MG63 (cell line): ENCODE results near the gene PIK3CD. TPM values are rescaled to one million over a fixed set of nuclear protein-coding genes. Genes with fewer than 3 reads are reported as not detected.
"Not testable (repeated sequence)": the region's sequence is repeated elsewhere in the genome, so short reads cannot be mapped to it uniquely, and the experiment has no call there.

ENCODE experiments used
- DNase-seq: peaks from one replicate; pipeline ENCODE4 v3.0.0-alpha.2; 2020
- H3K27me3 ChIP-seq: fragments of 250-450 bp; sonication (Bioruptor Pico); 2 replicates; pipeline ENCODE4 v1.5.1; 2020; ENCODE audit warnings: mild to moderate bottlenecking, moderate library complexity
- H3K36me3 ChIP-seq: fragments of 250-450 bp; sonication (Bioruptor Pico); 2 replicates; pipeline ENCODE4 v1.5.1; 2020; ENCODE audit warnings: mild to moderate bottlenecking, moderate library complexity
- H3K4me3 ChIP-seq: fragments of 250-450 bp; sonication (Bioruptor Pico); 2 replicates; pipeline ENCODE4 v1.5.1; 2020; ENCODE audit warnings: mild to moderate bottlenecking, moderate library complexity
- H3K9me3 ChIP-seq: fragments of 250-450 bp; sonication (Bioruptor Pico); 2 replicates; pipeline ENCODE4 v1.5.1; 2020; ENCODE audit warnings: mild to moderate bottlenecking, moderate library complexity
- total RNA-seq: library from RNA; depleted of rRNA; stranded (reverse); fragments of >200 nt; shearing (Covaris generic); gene quantifications from 2 replicates; pipeline ENCODE4 v1.2.3, GENCODE V29; 2014; ENCODE audit warnings: low replicate concordance

The PIK3CD gene
- total RNA-seq, 1 experiment from 2014 or later = 2.9 TPM

GRCh38 chr1:9613625-9614299 lies 37.8 kb upstream of the PIK3CD start:
- Histone ChIP-seq H3K27me3 (no peaks in the 10 kb centered on the region), H3K4me3 (no peak overlapping the region), H3K36me3 (peaks cover 14% of the 10 kb centered on the region), H3K9me3 (no peaks in the 10 kb centered on the region)
- DNase-seq = no peak

- H3K9me3 ChIP-seq = no peaks in the 10 kb centered on the region
- H3K4me3 ChIP-seq = no peak overlapping the region
- peak; percentile 51 for DNase-seq
- peaks cover 12% of the 10 kb centered on the region for H3K36me3 ChIP-seq
- no peaks in the 10 kb centered on the region for H3K27me3 ChIP-seq
Measured at GRCh38 chr1:9615316-9616063, 36.0 kb upstream of the PIK3CD start.

DNA sequence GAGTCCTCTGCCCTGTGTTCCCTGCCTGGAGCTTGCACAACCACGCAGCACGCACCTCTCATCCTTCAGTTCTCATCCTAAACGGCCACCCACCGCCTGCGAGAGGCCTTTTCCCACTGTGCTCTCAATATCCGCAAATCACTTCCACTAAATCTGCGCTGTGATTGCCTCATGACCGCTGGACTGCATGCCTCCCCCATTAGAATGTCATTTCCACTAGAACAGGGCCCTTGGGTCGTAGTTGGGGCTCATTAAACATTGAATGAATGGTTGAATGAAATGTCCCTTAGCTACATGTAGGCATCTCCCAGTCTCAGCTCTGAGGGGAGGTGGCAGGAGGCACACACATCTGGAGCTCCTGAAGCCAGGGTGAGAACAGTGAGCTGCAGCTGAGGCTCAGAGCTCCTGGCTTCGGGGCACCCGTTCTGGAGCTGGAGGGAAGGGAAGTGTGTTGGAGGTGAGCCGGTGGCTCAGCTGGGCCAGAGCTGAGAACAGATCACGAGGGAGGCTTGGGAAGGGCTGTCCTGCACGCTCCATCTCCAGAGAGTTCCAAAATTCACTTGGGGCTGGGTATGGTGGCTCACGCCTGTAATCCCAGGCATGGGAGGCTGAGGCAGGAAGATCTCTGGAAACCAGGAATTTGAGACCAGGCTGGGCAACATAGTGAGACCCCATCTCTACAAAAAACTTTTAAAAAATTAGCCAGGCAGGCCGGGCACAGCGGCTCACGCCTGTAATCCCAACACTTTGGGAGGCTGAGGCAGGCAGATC lies 32.4 kb upstream of the PIK3CD start:
- DNase-seq = no peak
- Histone ChIP-seq H3K27me3 (no peaks in the 10 kb centered on the region), H3K9me3 (no peaks in the 10 kb centered on the region), H3K4me3 (no peak overlapping the region), H3K36me3 (no peaks in the 10 kb centered on the region)

- Histone ChIP-seq H3K27me3 (no peaks in the 10 kb centered on the region), H3K36me3 (no peaks in the 10 kb centered on the region), H3K4me3 (no peak overlapping the region), H3K9me3 (no peaks in the 10 kb centered on the region)
- no peak for DNase-seq
Measured at GRCh38 chr1:9621032-9621431, 30.5 kb upstream of the PIK3CD start.

DNA sequence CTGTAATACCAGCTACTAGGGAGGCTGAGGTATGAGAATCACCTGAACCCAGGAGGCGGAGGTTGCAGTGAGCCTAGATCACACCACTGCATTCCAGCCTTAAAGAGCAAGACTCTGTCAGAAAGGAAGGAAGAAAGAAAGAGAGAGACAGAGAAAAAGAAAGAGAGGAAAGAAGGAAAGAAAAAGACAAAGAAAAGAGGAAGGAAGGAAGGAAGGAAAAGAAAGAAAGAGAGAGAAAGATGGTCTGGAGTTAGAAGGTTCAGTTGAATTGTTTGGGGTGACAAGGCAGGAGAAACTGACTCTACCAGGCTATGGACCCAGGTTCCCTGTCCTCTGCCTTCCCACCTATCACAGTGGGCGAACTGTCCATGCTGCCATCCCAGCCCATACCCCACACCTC lies 27.4 kb upstream of the PIK3CD start:
- no peak for DNase-seq
- no peaks in the 10 kb centered on the region for H3K9me3 ChIP-seq

DNA sequence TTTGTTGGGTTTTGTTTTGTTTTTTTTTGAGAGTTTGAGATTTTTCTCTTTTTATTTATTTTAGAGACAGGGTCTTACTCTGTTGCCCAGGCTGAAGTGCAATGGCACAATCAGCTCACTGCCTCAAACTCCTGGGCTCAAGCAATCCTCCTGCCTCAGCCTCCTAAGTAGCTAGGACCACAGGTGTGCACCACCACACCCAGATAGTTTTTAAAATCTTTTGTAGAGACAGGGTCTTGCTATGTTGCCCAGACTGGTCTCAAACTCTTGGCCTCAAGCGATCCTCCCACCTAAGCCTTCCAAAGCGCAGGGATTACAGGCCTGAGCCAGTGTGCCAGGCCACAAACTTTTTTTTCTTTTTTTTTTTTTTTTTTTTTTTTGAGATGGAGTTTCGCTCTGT lies 26.5 kb upstream of the PIK3CD start:
- H3K36me3 ChIP-seq, DNase-seq, H3K27me3 ChIP-seq, H3K9me3 ChIP-seq, H3K4me3 ChIP-seq: not testable (repeated sequence)

More for the DNA sequence above, 27.4 kb upstream of the PIK3CD start:
- Histone ChIP-seq H3K36me3 (no peaks in the 10 kb centered on the region), H3K27me3 (no peaks in the 10 kb centered on the region), H3K4me3 (no peak overlapping the region)

DNA sequence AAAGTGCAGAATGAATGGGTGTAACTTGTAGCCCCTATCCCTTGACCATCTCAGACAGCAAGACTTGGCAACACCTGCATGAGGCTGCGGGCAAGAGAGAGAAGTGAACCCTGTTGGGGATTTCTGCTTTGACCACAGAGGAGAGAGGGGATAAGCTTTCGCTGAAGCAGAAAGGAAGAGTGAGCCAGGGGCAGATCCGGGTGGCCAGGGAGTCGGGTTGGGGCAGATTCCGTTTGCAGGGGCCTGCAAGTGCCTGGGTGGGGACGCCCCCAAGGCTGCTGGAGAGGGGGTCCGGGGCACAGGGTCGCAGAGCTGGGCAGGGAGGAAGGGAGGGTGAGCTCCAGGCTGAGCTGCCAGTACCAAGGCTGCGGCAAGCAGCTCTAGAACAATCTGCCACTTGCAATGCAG lies 25.3 kb upstream of the PIK3CD start:
- Histone ChIP-seq H3K4me3 (no peak overlapping the region), H3K9me3 (no peaks in the 10 kb centered on the region), H3K27me3 (no peaks in the 10 kb centered on the region), H3K36me3 (no peaks in the 10 kb centered on the region)
- DNase-seq = no peak

DNA sequence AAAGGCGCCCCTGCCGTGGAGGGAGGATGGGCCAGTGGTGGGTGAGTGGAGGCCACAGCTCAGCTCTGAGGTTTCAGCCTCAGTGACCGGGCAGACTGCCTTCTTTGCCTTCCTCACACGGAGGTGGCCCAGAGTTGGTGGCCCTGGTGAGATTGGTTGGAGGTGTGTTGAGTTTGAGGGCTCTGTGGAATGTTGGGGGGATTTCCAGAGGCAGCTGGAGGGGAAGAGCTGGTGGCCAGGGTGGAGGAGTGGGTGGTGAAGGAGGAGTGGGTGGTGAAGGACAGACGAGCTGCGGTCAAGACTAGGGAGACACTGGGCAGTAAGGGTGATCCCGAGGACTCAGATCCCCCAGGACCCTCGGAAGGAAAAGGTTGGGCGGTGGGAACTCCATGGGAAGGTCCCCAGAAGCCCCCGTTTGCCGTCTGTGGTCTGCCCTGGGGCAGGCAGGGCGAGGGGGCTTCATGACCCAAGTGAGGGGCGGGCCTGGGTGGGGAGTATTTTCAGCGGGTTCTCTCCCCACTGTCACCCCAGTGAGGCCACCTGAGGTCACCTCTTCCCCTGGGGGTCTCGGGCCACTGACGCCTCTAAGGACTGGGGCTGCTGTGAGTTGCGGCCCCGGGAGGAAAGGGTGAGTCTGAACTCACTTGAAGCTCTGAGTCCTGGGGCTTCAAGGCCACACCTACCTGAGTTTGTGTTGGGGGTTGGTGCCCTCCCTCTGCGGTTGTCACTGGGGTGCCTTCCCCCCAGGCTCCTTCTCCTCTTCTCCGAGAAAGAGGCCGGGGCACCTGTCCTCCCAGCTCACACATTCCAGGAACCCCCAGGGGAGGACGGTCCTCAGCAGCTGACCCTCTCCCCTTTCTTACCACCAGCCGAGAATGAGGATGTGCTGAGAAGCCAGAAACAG lies 22.7 kb upstream of the PIK3CD start:
- Histone ChIP-seq H3K9me3 (no peaks in the 10 kb centered on the region), H3K36me3 (no peaks in the 10 kb centered on the region), H3K27me3 (no peaks in the 10 kb centered on the region), H3K4me3 (no peak overlapping the region)
- no peak for DNase-seq

- Histone ChIP-seq H3K4me3 (no peak overlapping the region), H3K9me3 (peaks cover 1% of the 10 kb centered on the region), H3K27me3 (no peaks in the 10 kb centered on the region), H3K36me3 (no peaks in the 10 kb centered on the region)
- DNase-seq = no peak
Measured at GRCh38 chr1:9629445-9630201, 21.9 kb upstream of the PIK3CD start.

DNA sequence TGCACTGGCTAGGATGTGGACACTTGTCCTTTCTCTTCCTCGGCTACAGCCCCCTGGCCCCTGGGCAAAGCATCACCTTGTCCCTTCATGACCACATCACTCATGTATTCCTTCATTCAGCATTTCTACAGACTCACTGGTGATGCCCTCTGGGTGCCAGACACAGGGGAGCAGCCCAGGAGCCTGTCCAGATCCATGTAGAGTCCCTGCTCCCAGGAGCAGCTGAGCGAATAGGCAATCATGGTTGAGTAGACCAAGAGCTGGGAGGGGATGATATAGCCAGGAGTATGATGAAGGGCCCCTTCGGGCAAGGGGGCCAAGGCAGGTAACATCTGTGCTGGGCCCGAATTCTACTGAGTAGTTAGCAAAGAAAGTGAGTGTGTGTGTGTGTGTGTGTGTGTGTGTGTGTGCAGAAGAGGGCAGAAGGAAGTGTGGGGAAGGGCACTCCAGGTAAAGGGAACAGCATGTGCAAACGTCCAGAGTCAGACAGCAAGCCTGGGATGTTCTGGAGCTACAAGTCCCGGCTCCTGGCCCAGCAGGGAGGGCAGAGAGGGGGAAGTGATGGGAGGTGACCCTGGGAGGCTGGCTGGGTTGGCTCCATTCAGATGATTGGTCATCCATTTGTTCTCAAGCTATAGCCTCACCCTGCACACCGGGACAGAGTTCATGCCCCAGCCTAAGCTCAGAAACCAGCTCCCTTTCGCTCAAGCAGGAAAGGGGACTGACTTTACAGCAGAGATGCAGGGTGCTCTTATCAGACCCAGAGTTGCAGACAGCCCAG lies 21.0 kb upstream of the PIK3CD start:
- no peaks in the 10 kb centered on the region for H3K36me3 ChIP-seq
- no peaks in the 10 kb centered on the region for H3K27me3 ChIP-seq
- DNase-seq = no peak
- no peak overlapping the region for H3K4me3 ChIP-seq
- H3K9me3 ChIP-seq = peaks cover 4% of the 10 kb centered on the region

GRCh38 chr1:9631613-9632012 lies 19.9 kb upstream of the PIK3CD start:
- peaks cover 4% of the 10 kb centered on the region for H3K9me3 ChIP-seq
- H3K4me3 ChIP-seq = no peak overlapping the region
- H3K27me3 ChIP-seq = no peaks in the 10 kb centered on the region
- H3K36me3 ChIP-seq = no peaks in the 10 kb centered on the region
- DNase-seq = no peak

- H3K27me3 ChIP-seq = no peaks in the 10 kb centered on the region
- no peaks in the 10 kb centered on the region for H3K36me3 ChIP-seq
- peaks cover 4% of the 10 kb centered on the region for H3K9me3 ChIP-seq
- no peak overlapping the region for H3K4me3 ChIP-seq
- no peak for DNase-seq
Measured at GRCh38 chr1:9633493-9633892, 18.0 kb upstream of the PIK3CD start.

- Histone ChIP-seq H3K9me3 (peaks cover 4% of the 10 kb centered on the region), H3K36me3 (no peaks in the 10 kb centered on the region), H3K27me3 (no peaks in the 10 kb centered on the region), H3K4me3 (no peak overlapping the region)
- DNase-seq = no peak
Measured at GRCh38 chr1:9634582-9634981, 16.9 kb upstream of the PIK3CD start.

GRCh38 chr1:9639227-9639626 lies 12.3 kb upstream of the PIK3CD start:
- no peak for DNase-seq
- H3K9me3 ChIP-seq = peaks cover 4% of the 10 kb centered on the region
- H3K27me3 ChIP-seq = no peaks in the 10 kb centered on the region
- H3K36me3 ChIP-seq = no peaks in the 10 kb centered on the region
- H3K4me3 ChIP-seq = no peak overlapping the region
